ENCODE results near the gene RNF214.

- TF ChIP-seq, protein P1, sequence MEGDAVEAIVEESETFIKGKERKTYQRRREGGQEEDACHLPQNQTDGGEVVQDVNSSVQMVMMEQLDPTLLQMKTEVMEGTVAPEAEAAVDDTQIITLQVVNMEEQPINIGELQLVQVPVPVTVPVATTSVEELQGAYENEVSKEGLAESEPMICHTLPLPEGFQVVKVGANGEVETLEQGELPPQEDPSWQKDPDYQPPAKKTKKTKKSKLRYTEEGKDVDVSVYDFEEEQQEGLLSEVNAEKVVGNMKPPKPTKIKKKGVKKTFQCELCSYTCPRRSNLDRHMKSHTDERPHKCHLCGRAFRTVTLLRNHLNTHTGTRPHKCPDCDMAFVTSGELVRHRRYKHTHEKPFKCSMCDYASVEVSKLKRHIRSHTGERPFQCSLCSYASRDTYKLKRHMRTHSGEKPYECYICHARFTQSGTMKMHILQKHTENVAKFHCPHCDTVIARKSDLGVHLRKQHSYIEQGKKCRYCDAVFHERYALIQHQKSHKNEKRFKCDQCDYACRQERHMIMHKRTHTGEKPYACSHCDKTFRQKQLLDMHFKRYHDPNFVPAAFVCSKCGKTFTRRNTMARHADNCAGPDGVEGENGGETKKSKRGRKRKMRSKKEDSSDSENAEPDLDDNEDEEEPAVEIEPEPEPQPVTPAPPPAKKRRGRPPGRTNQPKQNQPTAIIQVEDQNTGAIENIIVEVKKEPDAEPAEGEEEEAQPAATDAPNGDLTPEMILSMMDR (IDR thresholded peaks at IDR 0.05) = no peak
- no peak for TF ChIP-seq EZH2 (IDR thresholded peaks at IDR 0.05; ENCODE audit: borderline replicate concordance, insufficient read depth, low read depth, low read length, poor library complexity, severe bottlenecking)
These were observed 46.1 kb upstream of the RNF214 start for GRCh38 chr11:117186431-117186761.
